Measurements from ENCODE around the gene CNOT4.

DNA sequence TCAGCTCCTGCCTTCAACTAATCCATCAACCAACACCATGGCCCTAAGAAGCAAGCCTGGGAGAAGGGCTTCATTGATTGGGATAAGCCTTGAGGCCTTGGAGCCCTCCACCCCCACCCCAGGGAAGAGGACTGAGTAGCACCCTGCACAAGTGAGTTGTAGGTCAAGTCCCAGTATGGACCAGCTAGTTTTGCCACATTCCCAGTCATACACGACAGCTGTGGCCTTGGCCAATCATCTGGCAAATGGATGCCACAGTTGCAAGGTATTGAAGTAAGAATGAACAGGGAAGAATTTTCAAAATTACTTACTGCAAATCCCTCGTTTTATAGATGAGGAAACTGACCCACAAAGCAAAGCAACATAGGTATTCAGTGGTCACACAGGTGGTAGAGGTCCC, 166.5 kb downstream of the CNOT4 start:
- TF ChIP-seq POLR2A (IDR thresholded peaks at IDR 0.05) (no peak), CTCF (IDR thresholded peaks at IDR 0.05) (no peak)
